IPS-20b (cell line): ENCODE data around the gene ARPC5.

ENCODE experiments used
- H3K27ac ChIP-seq: one replicate; pipeline ENCODE4 v1.5.1; 2013; ENCODE audit warnings: low read length
- H3K27me3 ChIP-seq: 2 replicates; pipeline ENCODE4 v1.6.1; 2013; ENCODE audit warnings: mild to moderate bottlenecking, low read length, inconsistent platforms; ENCODE audit not compliant: insufficient read depth
- H3K36me3 ChIP-seq: 2 replicates; pipeline ENCODE4 v1.6.1; 2013; ENCODE audit warnings: low read depth, mild to moderate bottlenecking, inconsistent platforms, low read length, moderate library complexity; ENCODE audit not compliant: insufficient read depth
- H3K4me1 ChIP-seq: 2 replicates; pipeline ENCODE4 v1.6.1; 2013; ENCODE audit warnings: mild to moderate bottlenecking, control low read depth, inconsistent platforms, low read length, moderate library complexity; ENCODE audit not compliant: insufficient read depth
- H3K4me3 ChIP-seq: 2 replicates; pipeline ENCODE4 v1.5.1; 2013; ENCODE audit warnings: mild to moderate bottlenecking, low read length, inconsistent platforms
- H3K9ac ChIP-seq: 2 replicates; pipeline ENCODE4 v1.6.1; 2013; ENCODE audit warnings: low read depth, mild to moderate bottlenecking, inconsistent platforms, low read length, moderate library complexity
- H3K9me3 ChIP-seq: 2 replicates; pipeline ENCODE4 v1.6.1; 2013; ENCODE audit warnings: mild to moderate bottlenecking, low read depth, low read length, inconsistent platforms; ENCODE audit not compliant: insufficient read depth

Gene ARPC5

GRCh38 chr1:183578856-183579255 lies 56.7 kb downstream of the ARPC5 start:
- Histone ChIP-seq H3K27me3 (no peaks in the 10 kb centered on the region), H3K4me1 (no peaks in the 10 kb centered on the region), H3K4me3 (no peak overlapping the region), H3K9ac (no peak overlapping the region), H3K9me3 (no peaks in the 10 kb centered on the region), H3K27ac (no peak overlapping the region), H3K36me3 (no peaks in the 10 kb centered on the region)

DNA sequence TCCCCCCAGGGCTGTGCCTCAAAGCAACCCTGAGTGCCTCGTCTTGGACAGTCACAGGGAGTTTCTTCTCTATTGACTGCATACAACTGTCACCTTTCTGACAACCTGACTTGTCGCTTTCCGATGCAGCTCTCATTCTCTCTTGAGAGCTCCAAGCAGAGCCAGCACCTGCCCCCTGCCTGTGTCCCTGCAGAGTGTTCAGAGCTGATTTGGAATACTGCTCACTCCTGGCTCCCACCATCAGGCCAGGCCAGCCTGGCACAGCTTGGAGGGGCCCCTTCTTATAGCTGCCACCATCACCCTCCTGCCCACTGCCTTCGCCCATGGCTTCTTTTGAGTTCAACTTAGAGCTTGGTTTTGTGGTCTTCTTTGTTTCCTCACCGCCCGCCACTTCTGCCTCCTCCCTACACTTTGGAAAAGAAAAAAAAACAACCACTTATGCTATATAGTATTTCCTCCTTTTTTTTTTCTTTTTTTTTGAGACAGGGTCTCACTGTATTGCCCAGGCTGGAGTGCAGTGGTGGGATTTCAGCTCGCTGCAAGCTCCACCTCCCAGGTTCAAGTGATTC lies 57.6 kb downstream of the ARPC5 start:
- Histone ChIP-seq H3K4me3 (no peak overlapping the region), H3K36me3 (no peaks in the 10 kb centered on the region), H3K4me1 (no peaks in the 10 kb centered on the region), H3K9me3 (no peaks in the 10 kb centered on the region), H3K27ac (no peak overlapping the region), H3K9ac (no peak overlapping the region), H3K27me3 (no peaks in the 10 kb centered on the region)

- no peak overlapping the region for H3K9ac ChIP-seq
- no peaks in the 10 kb centered on the region for H3K27me3 ChIP-seq
- no peaks in the 10 kb centered on the region for H3K4me1 ChIP-seq
- no peaks in the 10 kb centered on the region for H3K9me3 ChIP-seq
- no peaks in the 10 kb centered on the region for H3K36me3 ChIP-seq
- H3K4me3 ChIP-seq, result no peak overlapping the region
- no peak overlapping the region for H3K27ac ChIP-seq
Observed at GRCh38 chr1:183576537-183576936, 59.0 kb downstream of the ARPC5 start.

DNA sequence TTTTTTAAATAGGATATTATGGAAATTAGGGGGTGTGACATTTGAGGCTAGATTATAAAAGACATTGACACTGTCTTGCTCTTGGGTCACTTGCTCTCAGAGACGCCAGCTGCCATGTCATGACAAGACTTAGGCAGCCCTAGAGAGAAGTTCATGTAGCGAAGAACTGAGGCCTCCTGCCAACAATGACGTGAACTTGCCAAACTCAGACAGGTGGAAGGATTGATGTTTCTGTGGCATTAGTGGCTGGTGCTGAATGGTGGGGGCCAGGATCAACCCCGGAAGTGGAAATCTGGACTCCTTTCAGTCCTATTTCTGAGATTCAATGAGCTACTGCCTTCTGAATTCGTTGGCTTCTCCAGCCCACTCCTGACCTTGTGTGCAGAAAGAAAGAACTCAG lies 60.0 kb downstream of the ARPC5 start:
- H3K9ac ChIP-seq, result no peak overlapping the region
- no peaks in the 10 kb centered on the region for H3K9me3 ChIP-seq
- H3K27ac ChIP-seq, result no peak overlapping the region
- no peaks in the 10 kb centered on the region for H3K36me3 ChIP-seq
- H3K4me3 ChIP-seq, result no peak overlapping the region
- H3K27me3 ChIP-seq, result no peaks in the 10 kb centered on the region; the same call in 1 of the 2 replicates
- H3K4me1 ChIP-seq, result no peaks in the 10 kb centered on the region

DNA sequence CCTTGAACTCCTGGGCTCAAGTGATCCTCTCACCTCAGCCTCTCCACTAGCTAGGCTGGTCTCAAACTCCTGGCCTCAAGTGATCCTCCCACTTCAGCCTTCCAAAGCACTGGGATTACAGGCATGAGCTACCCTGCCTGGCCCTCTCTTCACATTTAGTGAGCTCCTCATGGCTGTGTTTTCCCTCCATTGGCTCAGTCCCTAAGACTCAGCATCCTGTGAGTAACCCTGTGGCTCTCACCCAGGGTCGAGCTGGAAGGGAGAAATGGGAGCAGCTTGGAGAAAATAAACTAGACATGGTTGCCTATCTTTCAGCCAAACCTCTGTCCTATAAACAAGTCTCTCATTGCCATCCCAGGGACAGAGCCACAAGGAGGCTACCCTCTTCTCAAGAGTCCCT lies 62.9 kb downstream of the ARPC5 start:
- Histone ChIP-seq H3K4me3 (no peak overlapping the region), H3K9ac (no peak overlapping the region), H3K27me3 (no peaks in the 10 kb centered on the region; the same call in 1 of the 2 replicates), H3K27ac (no peak overlapping the region), H3K36me3 (no peaks in the 10 kb centered on the region), H3K4me1 (no peaks in the 10 kb centered on the region), H3K9me3 (no peaks in the 10 kb centered on the region)

- no peaks in the 10 kb centered on the region for H3K9me3 ChIP-seq
- H3K4me1 ChIP-seq, result no peaks in the 10 kb centered on the region
- no peaks in the 10 kb centered on the region for H3K36me3 ChIP-seq
- no peak overlapping the region for H3K27ac ChIP-seq
- H3K9ac ChIP-seq, result no peak overlapping the region
- H3K27me3 ChIP-seq, result no peaks in the 10 kb centered on the region; the same call in 1 of the 2 replicates
- no peak overlapping the region for H3K4me3 ChIP-seq
Observed at GRCh38 chr1:183571678-183572268, 63.8 kb downstream of the ARPC5 start.
